HEK293 (cell line): ENCODE results near the gene POLR1H.

Experiments
- CTCF ChIA-PET: fragments of 350-600 bp; formaldehyde crosslinking; extraction: SDS; loops from one replicate; lab custom pipeline; 2021; ENCODE audit warnings: antibody characterized with exemption; lab: Yijun Ruan, JAX
- POLR2A ChIA-PET: fragments of 300-600 bp; formaldehyde crosslinking; extraction: SDS; loops from one replicate; lab custom pipeline; 2020; ENCODE audit warnings: antibody characterized with exemption, inconsistent platforms; lab: Yijun Ruan, JAX
- H3K27ac ChIP-seq: fragments of 200-500 bp; sonication (Bioruptor generic); 2 replicates; pipeline ENCODE4 v1.5.1; 2014; ENCODE audit warnings: low read depth, low read length, control low read depth, inconsistent platforms; ENCODE audit errors: extremely low read depth
- H3K36me3 ChIP-seq, 2 experiments: fragments of 200-500 bp in 1 of 2; sonication (Bioruptor generic) in 1 of 2; 1 replicate in 1 of 2; 2 replicates in 1 of 2; pipeline ENCODE4 v1.5.1; 2014 to 2017; ENCODE audit warnings: inconsistent platforms in 2 of 2, low read length in 2 of 2; ENCODE audit not compliant: control insufficient read depth in 2 of 2, insufficient read depth in 1 of 2
- H3K4me1 ChIP-seq: fragments of 200-500 bp; sonication (Bioruptor generic); 2 replicates; pipeline ENCODE4 v1.5.1; 2014; ENCODE audit warnings: mild to moderate bottlenecking, low read length, inconsistent platforms; ENCODE audit not compliant: control insufficient read depth, insufficient read depth
- H3K4me3 ChIP-seq: 2 replicates; pipeline ENCODE4 v1.5.1; 2011; ENCODE audit warnings: low read depth, mild to moderate bottlenecking, control low read depth, low read length, moderate library complexity
- H3K9me3 ChIP-seq: fragments of 200-500 bp; sonication (Bioruptor generic); 2 replicates; pipeline ENCODE4 v1.5.1; 2014; ENCODE audit warnings: low read depth, low read length, inconsistent platforms; ENCODE audit not compliant: control insufficient read depth, insufficient read depth
- GLIS2 ChIP-seq: fragments of 450-650 bp; formaldehyde crosslinking; IDR thresholded peaks from 2 replicates; pipeline ENCODE4 v1.5.1; 2016; ENCODE audit warnings: missing biosample characterization, missing genetic modification characterization
- KLF10 ChIP-seq: fragments of 450-650 bp; IDR thresholded peaks from 2 replicates; pipeline ENCODE4 v1.5.1; 2018; ENCODE audit warnings: missing biosample characterization, mild to moderate bottlenecking, missing genetic modification characterization
- OVOL3 ChIP-seq: fragments of 450-650 bp; formaldehyde crosslinking; IDR thresholded peaks from 2 replicates; pipeline ENCODE4 v1.5.1; 2016; ENCODE audit warnings: missing biosample characterization, missing genetic modification characterization
- PRDM1 ChIP-seq: fragments of 450-650 bp; formaldehyde crosslinking; IDR thresholded peaks from 2 replicates; pipeline ENCODE4; 2016; ENCODE audit warnings: missing biosample characterization, missing genetic modification characterization
- PRDM2 ChIP-seq: fragments of 450-650 bp; formaldehyde crosslinking; IDR thresholded peaks from 2 replicates; pipeline ENCODE4 v1.5.1; 2016; ENCODE audit warnings: missing biosample characterization, missing genetic modification characterization, borderline replicate concordance
- SP2 ChIP-seq: fragments of 450-650 bp; formaldehyde crosslinking; IDR thresholded peaks from 2 replicates; pipeline ENCODE4 v1.5.1; 2016; ENCODE audit warnings: missing biosample characterization, missing genetic modification characterization
- TCF7L2 ChIP-seq: IDR thresholded peaks from 2 replicates; pipeline ENCODE4 v1.6.1; 2011; ENCODE audit warnings: low read depth, mild to moderate bottlenecking, inconsistent platforms, low read length, moderate library complexity, borderline replicate concordance
- YY1 ChIP-seq: fragments of 450-650 bp; formaldehyde crosslinking; IDR thresholded peaks from 2 replicates; pipeline ENCODE4 v1.5.1; 2018; ENCODE audit warnings: missing biosample characterization, missing genetic modification characterization
- ZNF133 ChIP-seq: fragments of 450-650 bp; formaldehyde crosslinking; IDR thresholded peaks from 2 replicates; pipeline ENCODE4 v1.5.1; 2016; ENCODE audit warnings: missing biosample characterization, missing genetic modification characterization
- ZNF138 ChIP-seq: fragments of 450-650 bp; formaldehyde crosslinking; IDR thresholded peaks from 2 replicates; pipeline ENCODE4 v1.5.1; 2016; ENCODE audit warnings: missing biosample characterization, missing genetic modification characterization, borderline replicate concordance
- ZNF16 ChIP-seq: fragments of 450-650 bp; formaldehyde crosslinking; IDR thresholded peaks from 2 replicates; pipeline ENCODE4 v1.5.1; 2016; ENCODE audit warnings: low read depth, missing biosample characterization, missing genetic modification characterization
- ZNF23 ChIP-seq: fragments of 450-650 bp; formaldehyde crosslinking; IDR thresholded peaks from 2 replicates; pipeline ENCODE4 v1.5.1; 2016; ENCODE audit warnings: missing biosample characterization, missing genetic modification characterization, borderline replicate concordance
- ZNF292 ChIP-seq: fragments of 450-650 bp; formaldehyde crosslinking; IDR thresholded peaks from 2 replicates; pipeline ENCODE4 v1.5.1; 2016; ENCODE audit warnings: low read depth, missing biosample characterization, missing genetic modification characterization, borderline replicate concordance
- ZNF394 ChIP-seq: fragments of 450-650 bp; formaldehyde crosslinking; IDR thresholded peaks from 2 replicates; pipeline ENCODE4 v1.5.1; 2016; ENCODE audit warnings: missing biosample characterization, missing genetic modification characterization, mild to moderate bottlenecking, moderate library complexity, borderline replicate concordance
- ZNF423 ChIP-seq: fragments of 450-650 bp; formaldehyde crosslinking; IDR thresholded peaks from 2 replicates; pipeline ENCODE4 v1.5.1; 2016; ENCODE audit warnings: missing biosample characterization, missing genetic modification characterization
- ZNF549 ChIP-seq: fragments of 450-650 bp; IDR thresholded peaks from 2 replicates; pipeline ENCODE4 v1.5.1; 2018; ENCODE audit warnings: missing biosample characterization, missing genetic modification characterization, mild to moderate bottlenecking, inconsistent platforms, moderate library complexity
- ZNF571 ChIP-seq: fragments of 450-650 bp; formaldehyde crosslinking; IDR thresholded peaks from 2 replicates; pipeline ENCODE4 v1.5.0; 2017; ENCODE audit warnings: missing biosample characterization, missing genetic modification characterization
- ZNF629 ChIP-seq: fragments of 450-650 bp; formaldehyde crosslinking; IDR thresholded peaks from 2 replicates; pipeline ENCODE4 v1.5.1; 2017; ENCODE audit warnings: missing biosample characterization, missing genetic modification characterization
- ZNF704 ChIP-seq: fragments of 450-650 bp; formaldehyde crosslinking; IDR thresholded peaks from 2 replicates; pipeline ENCODE4 v1.5.1; 2016; ENCODE audit warnings: missing biosample characterization, missing genetic modification characterization
- ZNF76 ChIP-seq: fragments of 450-650 bp; formaldehyde crosslinking; IDR thresholded peaks from 2 replicates; pipeline ENCODE4; 2016; ENCODE audit warnings: low read depth, missing biosample characterization, missing genetic modification characterization, borderline replicate concordance
- ZNF785 ChIP-seq: fragments of 450-650 bp; formaldehyde crosslinking; IDR thresholded peaks from 2 replicates; pipeline ENCODE4 v1.5.1; 2016; ENCODE audit warnings: missing biosample characterization, missing genetic modification characterization
- TF ChIP-seq, protein P1 (sequence below): fragments of 450-650 bp; formaldehyde crosslinking; IDR thresholded peaks from 2 replicates; pipeline ENCODE4 v1.5.1; 2016; ENCODE audit warnings: missing biosample characterization, missing genetic modification characterization

The POLR1H gene

GRCh38 chr6:30067460-30068139 is 6.5 kb downstream of the POLR1H start (continued):
- 0 out of 2 replicates have a peak, but pooled peaks have one; percentile 25 for TF ChIP-seq GLIS2
- TF ChIP-seq ZNF16 (tag by site-specific recombination) = peak; percentile 24; the same call in 1 of the 2 replicates
- peak; percentile 38; the same call in 1 of the 2 replicates for TF ChIP-seq ZNF394
- TF ChIP-seq ZNF292 (tag by site-specific recombination) = 0 out of 2 replicates have a peak, but pooled peaks have one; percentile 11
- TF ChIP-seq ZNF423 = no peak
- TF ChIP-seq, all 188 proteins: peak for 11

GRCh38 chr6:30071081-30071818 is 10.2 kb downstream of the POLR1H start:
- peaks cover 0 to 24% of the 10 kb centered on the region in 2 experiments; a peak in 1 of 3 replicates for H3K36me3 ChIP-seq
- no peaks in the 10 kb centered on the region for H3K9me3 ChIP-seq
- CTCF ChIA-PET = interaction anchor here (0.6 kb wide), 1 partner anchor 32 kb away, joined by 3 read pairs; no protein-coding TSS in a partner anchor
- TF ChIP-seq, protein P1, sequence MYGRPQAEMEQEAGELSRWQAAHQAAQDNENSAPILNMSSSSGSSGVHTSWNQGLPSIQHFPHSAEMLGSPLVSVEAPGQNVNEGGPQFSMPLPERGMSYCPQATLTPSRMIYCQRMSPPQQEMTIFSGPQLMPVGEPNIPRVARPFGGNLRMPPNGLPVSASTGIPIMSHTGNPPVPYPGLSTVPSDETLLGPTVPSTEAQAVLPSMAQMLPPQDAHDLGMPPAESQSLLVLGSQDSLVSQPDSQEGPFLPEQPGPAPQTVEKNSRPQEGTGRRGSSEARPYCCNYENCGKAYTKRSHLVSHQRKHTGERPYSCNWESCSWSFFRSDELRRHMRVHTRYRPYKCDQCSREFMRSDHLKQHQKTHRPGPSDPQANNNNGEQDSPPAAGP = no peak
- TF ChIP-seq PRDM1 (tag by site-specific recombination) (no peak), ZNF704 (tag by site-specific recombination) (no peak), KLF10 (tag by site-specific recombination) (no peak), ZNF76 (tag by site-specific recombination) (no peak), ZNF629 (no peak), ZNF571 (no peak), ZNF549 (tag by site-specific recombination) (no peak), ZNF23 (tag by site-specific recombination) (no peak), SP2 (tag by site-specific recombination) (no peak), ZNF785 (tag by site-specific recombination) (no peak), OVOL3 (tag by site-specific recombination) (no peak), ZNF423 (no peak), ZNF138 (tag by site-specific recombination) (no peak), TCF7L2 (no peak), YY1 (no peak)
- H3K4me1 ChIP-seq = peaks cover 9% of the 10 kb centered on the region; the same call in 1 of the 2 replicates
- no peak overlapping the region for H3K27ac ChIP-seq
- no peak overlapping the region for H3K4me3 ChIP-seq
- POLR2A ChIA-PET = interaction anchor here (1.3 kb wide), 1 partner anchor 10 kb away, joined by 4 read pairs; the partner anchor contains the start of gene POLR1H

GRCh38 chr6:30071858-30072257 is 10.8 kb downstream of the POLR1H start:
- CTCF ChIA-PET = interaction anchor here (0.6 kb wide), 1 partner anchor 32 kb away, joined by 3 read pairs; no protein-coding TSS in a partner anchor

More at GRCh38 chr6:30071858-30072257, 10.8 kb downstream of the POLR1H start:
- peaks cover 9% of the 10 kb centered on the region; the same call in 1 of the 2 replicates for H3K4me1 ChIP-seq
- no peak overlapping the region for H3K27ac ChIP-seq
- no peaks in the 10 kb centered on the region for H3K9me3 ChIP-seq
- POLR2A ChIA-PET = interaction anchor here (1.3 kb wide), 1 partner anchor 11 kb away, joined by 4 read pairs; the partner anchor contains the start of gene POLR1H
- peaks cover 0 to 24% of the 10 kb centered on the region in 2 experiments; a peak in 1 of 3 replicates for H3K36me3 ChIP-seq
- H3K4me3 ChIP-seq = no peak overlapping the region
- TF ChIP-seq ZNF133 = peak; percentile 34; the same call in 1 of the 2 replicates
- no peak for TF ChIP-seq PRDM2 (tag by site-specific recombination)
